Peyer's patch (tissue), 4 donors: ENCODE measurements around the gene AKT3.

Experiments used
- POLR2A ChIP-seq, 2 donors: fragments of 450-650 bp; IDR thresholded peaks; one replicate each; pipeline ENCODE4 v1.5.1; 2017; ENCODE audit warnings: antibody characterized with exemption in 2 of 2, mild to moderate bottlenecking in 2 of 2, moderate library complexity in 2 of 2
- TF ChIP-seq, protein P1 (sequence below), 6 experiments: fragments of 450-650 bp in 4 of 6; fragments of 200-600 bp in 2 of 6; sonication (generic) in 1 of 6; IDR thresholded peaks; one replicate each; pipeline ENCODE4 v1.5.1; 2017 to 2019; ENCODE audit warnings: antibody characterized with exemption in 6 of 6, mild to moderate bottlenecking in 3 of 6, moderate library complexity in 1 of 6

GRCh38 chr1:243818978-243819377 lies 31.1 kb downstream of the AKT3 start:
- TF ChIP-seq, protein P1, sequence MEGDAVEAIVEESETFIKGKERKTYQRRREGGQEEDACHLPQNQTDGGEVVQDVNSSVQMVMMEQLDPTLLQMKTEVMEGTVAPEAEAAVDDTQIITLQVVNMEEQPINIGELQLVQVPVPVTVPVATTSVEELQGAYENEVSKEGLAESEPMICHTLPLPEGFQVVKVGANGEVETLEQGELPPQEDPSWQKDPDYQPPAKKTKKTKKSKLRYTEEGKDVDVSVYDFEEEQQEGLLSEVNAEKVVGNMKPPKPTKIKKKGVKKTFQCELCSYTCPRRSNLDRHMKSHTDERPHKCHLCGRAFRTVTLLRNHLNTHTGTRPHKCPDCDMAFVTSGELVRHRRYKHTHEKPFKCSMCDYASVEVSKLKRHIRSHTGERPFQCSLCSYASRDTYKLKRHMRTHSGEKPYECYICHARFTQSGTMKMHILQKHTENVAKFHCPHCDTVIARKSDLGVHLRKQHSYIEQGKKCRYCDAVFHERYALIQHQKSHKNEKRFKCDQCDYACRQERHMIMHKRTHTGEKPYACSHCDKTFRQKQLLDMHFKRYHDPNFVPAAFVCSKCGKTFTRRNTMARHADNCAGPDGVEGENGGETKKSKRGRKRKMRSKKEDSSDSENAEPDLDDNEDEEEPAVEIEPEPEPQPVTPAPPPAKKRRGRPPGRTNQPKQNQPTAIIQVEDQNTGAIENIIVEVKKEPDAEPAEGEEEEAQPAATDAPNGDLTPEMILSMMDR (IDR thresholded peaks at IDR 0.05) = no peak
- no peak for TF ChIP-seq POLR2A (IDR thresholded peaks at IDR 0.05)
